PC-9 (cell line): ENCODE results near the gene WASHC2A. TPM values are rescaled to one million over a fixed set of nuclear protein-coding genes. Genes with fewer than 3 reads are reported as not detected.
"Not testable (repeated sequence)": the region's sequence is repeated elsewhere in the genome, so short reads cannot be mapped to it uniquely, and the experiment has no call there.

Source experiments
- BruUV-seq: library from RNA; stranded (reverse); fragments of 400-500 nt; replicated peaks from 2 replicates; lab custom pipeline; 2021; lab: Mats Ljungman, UMichigan
- CTCF ChIA-PET: fragments of 300-600 bp; sonication (Branson Sonifier 250); formaldehyde crosslinking; loops from one replicate; lab custom pipeline; 2022; ENCODE audit warnings: antibody characterized with exemption; lab: Charles Lee
- POLR2A ChIA-PET: fragments of 300-600 bp; sonication (Branson Sonifier 250); formaldehyde crosslinking; loops from one replicate; lab custom pipeline; 2022; ENCODE audit warnings: antibody characterized with exemption; ENCODE audit not compliant: unreplicated experiment; lab: Charles Lee
- DNase-seq, 2 experiments: peaks; one replicate each; pipeline versions ENCODE4 v3.0.0 to v3.0.0-alpha.2; 2015 to 2022; ENCODE audit warnings: mixed read lengths in 1 of 2
- H2AFZ ChIP-seq: fragments of 200-600 bp; sonication (generic); 2 replicates; pipeline ENCODE4 v1.8.1; 2017; ENCODE audit warnings: antibody characterized with exemption
- H3F3A ChIP-seq: fragments of 200-600 bp; sonication (generic); 2 replicates; pipeline ENCODE4 v1.8.1; 2017; ENCODE audit warnings: antibody characterized with exemption, mild to moderate bottlenecking, low read depth; ENCODE audit not compliant: insufficient read depth
- H3K27ac ChIP-seq: fragments of 200-600 bp; sonication (generic); 2 replicates; pipeline ENCODE4 v1.6.1; 2016; ENCODE audit warnings: mixed run types
- H3K27me3 ChIP-seq: fragments of 200-600 bp; sonication (generic); 2 replicates; pipeline ENCODE4 v1.6.1; 2016; ENCODE audit warnings: low read depth, mixed run types; ENCODE audit not compliant: insufficient read depth
- H3K36me3 ChIP-seq: fragments of 200-600 bp; sonication (generic); 2 replicates; pipeline ENCODE4 v1.6.1; 2016; ENCODE audit warnings: low read depth, mixed run types
- H3K4me1 ChIP-seq: fragments of 200-600 bp; sonication (generic); replicated peaks from 2 replicates; pipeline ENCODE4 v1.6.1; 2016; ENCODE audit warnings: mixed run types; ENCODE audit not compliant: insufficient read depth
- H3K4me2 ChIP-seq: fragments of 200-600 bp; sonication (generic); 2 replicates; pipeline ENCODE4 v1.6.1; 2017; ENCODE audit warnings: mixed run types
- H3K4me3 ChIP-seq: fragments of 200-600 bp; sonication (generic); 2 replicates; pipeline ENCODE4 v1.6.1; 2016; ENCODE audit warnings: mixed run types
- H3K79me2 ChIP-seq: fragments of 200-600 bp; sonication (generic); 2 replicates; pipeline ENCODE4 v1.6.1; 2017; ENCODE audit warnings: low read depth, mixed run types
- H3K9me2 ChIP-seq: fragments of 200-600 bp; sonication (generic); 2 replicates; pipeline ENCODE4 v1.8.1; 2017; ENCODE audit warnings: mild to moderate bottlenecking; ENCODE audit not compliant: insufficient read depth
- H3K9me3 ChIP-seq: fragments of 200-600 bp; sonication (generic); 2 replicates; pipeline ENCODE4 v1.8.1; 2016; ENCODE audit warnings: low read depth; ENCODE audit not compliant: insufficient read depth
- H4K20me1 ChIP-seq: fragments of 200-600 bp; sonication (generic); 2 replicates; pipeline ENCODE4 v1.8.1; 2017; ENCODE audit not compliant: insufficient read depth
- CTCF ChIP-seq: fragments of 200-600 bp; sonication (generic); conservative IDR thresholded peaks from 2 replicates; pipeline ENCODE4 v1.6.1; 2017; ENCODE audit warnings: mixed run types, antibody characterized with exemption, mild to moderate bottlenecking, moderate library complexity
- EZH2 ChIP-seq: fragments of 200-600 bp; sonication (generic); IDR thresholded peaks from 2 replicates; pipeline ENCODE4 v1.8.0; 2017; ENCODE audit warnings: antibody characterized with exemption, low read depth
- intact Hi-C: fragments of 100-400 bp; cut with micrococcal nuclease; formaldehyde crosslinking; loops from one replicate; pipeline ENCODE4 v1.10.0; 2022; ENCODE audit not compliant: unreplicated experiment
- total RNA-seq: library from RNA; stranded (reverse); gene quantifications from 2 replicates; pipeline ENCODE4 v1.2.3, GENCODE V29; 2021

The WASHC2A gene
- total RNA-seq, 1 experiment from 2014 or later: 42.6 TPM

GRCh38 chr10:50044941-50045664 is 22.7 kb upstream of the WASHC2A start:
- no TSS peak for BruUV-seq
- no peaks in the 10 kb centered on the region for H3K4me1 ChIP-seq
- H3K9me3 ChIP-seq: no peaks in the 10 kb centered on the region
- no peaks in the 10 kb centered on the region for H4K20me1 ChIP-seq
- H3K27me3 ChIP-seq: no peaks in the 10 kb centered on the region
- ChIA-PET CTCF (no interaction called here), POLR2A (no interaction called here)
- intact Hi-C loops: no loop called here
- H3K27ac ChIP-seq: no peak overlapping the region
- TF ChIP-seq EZH2 (no peak), CTCF (no peak)
- H3K9me2 ChIP-seq: no peaks in the 10 kb centered on the region
- no peak overlapping the region for H3K4me3 ChIP-seq
- DNase-seq: no peak
- H2AFZ ChIP-seq: no peak overlapping the region
- no peak overlapping the region for H3K4me2 ChIP-seq
- no peaks in the 10 kb centered on the region for H3F3A ChIP-seq
- H3K79me2 ChIP-seq: no peaks in the 10 kb centered on the region
- H3K36me3 ChIP-seq: no peaks in the 10 kb centered on the region

GRCh38 chr10:50046457-50046856 is 21.3 kb upstream of the WASHC2A start:
- intact Hi-C loops, POLR2A ChIA-PET: not testable (repeated sequence)

DNA sequence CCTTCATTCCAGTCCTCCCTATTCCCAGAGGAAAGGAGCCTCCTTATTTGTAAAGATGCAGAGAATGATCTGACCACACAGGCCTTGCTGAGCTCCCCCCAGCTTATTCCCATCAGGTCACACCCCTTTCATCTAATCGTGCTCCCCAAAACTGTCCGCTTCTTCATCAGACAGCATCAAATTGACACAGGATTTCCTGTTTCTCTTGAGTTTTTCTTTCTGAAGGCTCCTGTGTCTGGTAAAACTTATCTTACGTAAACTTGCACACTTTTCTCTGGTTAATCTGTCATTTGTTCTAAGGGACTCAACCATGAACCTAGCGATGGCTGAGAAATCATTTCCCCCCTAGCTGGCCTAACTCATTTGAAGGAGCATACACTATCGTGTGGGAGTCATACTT is 20.2 kb upstream of the WASHC2A start:
- H3K4me1 ChIP-seq, H3K9me2 ChIP-seq, CTCF ChIA-PET, H2AFZ ChIP-seq, H3K79me2 ChIP-seq, DNase-seq, POLR2A ChIA-PET, H3K9me3 ChIP-seq, H3K4me2 ChIP-seq, H3F3A ChIP-seq, H3K27me3 ChIP-seq, intact Hi-C loops, H3K4me3 ChIP-seq, H3K36me3 ChIP-seq, H3K27ac ChIP-seq, BruUV-seq, H4K20me1 ChIP-seq: not testable (repeated sequence)

More at GRCh38 chr10:50046457-50046856, 21.3 kb upstream of the WASHC2A start:
- H3K9me3 ChIP-seq, CTCF ChIA-PET, H3K9me2 ChIP-seq, H3K79me2 ChIP-seq, H2AFZ ChIP-seq, H3K4me2 ChIP-seq, H3K4me1 ChIP-seq, BruUV-seq, H3K27ac ChIP-seq, H3K27me3 ChIP-seq, H4K20me1 ChIP-seq, H3K4me3 ChIP-seq, H3K36me3 ChIP-seq, DNase-seq, H3F3A ChIP-seq: not testable (repeated sequence)

DNA sequence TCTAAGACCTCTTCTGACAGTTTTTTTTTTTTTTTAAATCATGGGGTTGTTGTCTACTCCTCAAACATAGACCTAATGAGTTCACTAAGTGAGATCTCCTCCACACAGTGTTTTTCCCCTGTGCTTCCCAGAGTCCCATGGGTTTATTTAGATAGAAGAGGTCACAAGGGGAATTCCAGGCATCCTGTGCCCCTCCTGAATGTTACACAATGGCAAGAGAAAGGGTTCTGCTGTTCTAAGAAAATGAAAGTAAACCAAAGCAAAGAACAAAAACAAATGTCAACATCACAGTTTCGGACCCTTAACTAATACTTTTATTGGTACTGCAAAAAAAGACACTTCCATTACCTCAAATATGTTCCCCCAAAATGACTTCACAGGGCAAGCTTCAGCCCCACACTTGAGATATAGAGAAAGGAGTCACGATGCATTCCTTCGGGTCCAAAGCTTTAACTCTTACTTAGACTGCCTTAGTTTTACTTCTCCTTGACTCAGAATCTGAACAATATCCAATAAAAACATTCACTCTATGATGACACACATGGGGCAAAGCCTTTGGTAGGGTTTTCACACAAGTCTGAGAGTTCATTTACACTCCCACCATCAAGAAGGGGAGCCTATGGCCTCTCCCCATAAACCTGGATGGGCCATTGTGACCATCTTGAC is 15.6 kb upstream of the WASHC2A start:
- H3K9me3 ChIP-seq, BruUV-seq, H3K9me2 ChIP-seq, H3K79me2 ChIP-seq, H4K20me1 ChIP-seq, H3K36me3 ChIP-seq, H3K4me3 ChIP-seq, H3K4me1 ChIP-seq, intact Hi-C loops, CTCF ChIA-PET, H3F3A ChIP-seq, H2AFZ ChIP-seq, DNase-seq, H3K27ac ChIP-seq, POLR2A ChIA-PET, H3K27me3 ChIP-seq, H3K4me2 ChIP-seq: not testable (repeated sequence)

DNA sequence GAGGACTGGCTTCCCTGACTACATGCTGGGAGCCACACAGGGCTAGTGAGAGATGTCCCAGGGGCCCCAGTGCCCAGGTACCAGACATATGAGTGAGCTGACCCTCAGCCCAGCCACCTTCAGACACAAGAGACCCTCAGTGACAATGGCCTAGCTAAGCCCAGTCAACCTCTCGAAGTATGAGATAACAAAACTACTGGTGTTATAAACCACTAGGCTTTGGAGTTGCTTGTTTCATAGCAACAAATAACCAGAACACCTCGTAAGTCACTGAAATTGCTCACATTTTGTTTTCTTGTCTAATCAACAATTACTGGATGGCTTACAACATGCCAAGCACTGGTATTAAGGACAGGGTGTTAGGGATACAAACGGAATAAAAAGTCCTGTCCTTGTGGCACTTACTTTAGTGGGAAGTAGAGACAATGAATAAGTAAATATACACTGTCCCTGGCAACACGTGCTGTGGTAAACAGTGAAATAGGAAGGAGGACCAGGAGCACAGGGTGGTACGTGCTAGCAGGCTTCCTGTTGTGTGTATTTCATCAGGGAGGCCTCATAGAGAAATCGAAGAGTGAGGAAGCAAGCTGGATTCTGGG is 14.9 kb upstream of the WASHC2A start:
- H3K27ac ChIP-seq, H3K36me3 ChIP-seq, H2AFZ ChIP-seq, DNase-seq, intact Hi-C loops, H3K79me2 ChIP-seq, H3F3A ChIP-seq, BruUV-seq, H3K27me3 ChIP-seq, H3K4me3 ChIP-seq, H4K20me1 ChIP-seq, H3K9me2 ChIP-seq, H3K4me2 ChIP-seq, H3K4me1 ChIP-seq, H3K9me3 ChIP-seq, POLR2A ChIA-PET, CTCF ChIA-PET: not testable (repeated sequence)

DNA sequence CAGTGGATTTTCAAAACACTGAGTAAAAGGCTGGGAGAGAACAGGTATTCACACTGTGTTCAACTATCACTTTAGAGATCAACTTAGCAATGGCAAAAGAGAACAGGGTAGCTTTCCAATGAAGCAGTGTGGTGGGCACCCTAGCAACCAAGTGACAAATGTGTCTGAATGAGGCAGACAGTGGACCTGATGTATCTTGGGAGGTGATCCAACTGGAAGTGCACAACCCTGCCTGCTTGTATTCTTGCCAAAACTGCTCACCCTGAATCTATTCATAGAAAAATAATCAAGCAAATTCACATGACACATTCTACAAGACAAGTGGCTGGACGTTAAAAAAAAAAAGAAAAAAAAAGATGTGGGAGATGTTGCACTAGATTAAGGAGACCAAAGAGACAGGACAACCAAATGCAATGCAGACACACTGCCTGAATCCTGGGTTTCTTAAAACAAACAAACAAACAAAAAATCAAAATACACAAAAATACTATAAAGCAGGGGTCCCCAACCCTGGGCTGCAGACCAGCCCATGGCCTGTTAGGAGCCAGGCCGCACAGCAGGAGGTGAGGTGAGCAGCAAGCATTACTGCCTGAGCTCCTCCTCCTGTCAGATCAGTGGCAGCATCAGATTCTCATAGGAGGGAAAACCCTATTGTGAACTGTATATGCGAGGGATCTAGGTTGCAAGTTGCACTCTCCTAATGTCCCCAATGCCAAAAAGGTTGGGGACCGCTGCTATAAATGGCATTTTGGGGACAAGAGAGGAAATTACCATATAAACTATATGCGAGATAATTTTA is 12.1 kb upstream of the WASHC2A start:
- CTCF ChIA-PET, H3K27me3 ChIP-seq, H3K27ac ChIP-seq, H3K4me2 ChIP-seq, H3K79me2 ChIP-seq, BruUV-seq, H3F3A ChIP-seq, H3K9me2 ChIP-seq, H2AFZ ChIP-seq, H3K9me3 ChIP-seq, DNase-seq, H3K36me3 ChIP-seq, intact Hi-C loops, H4K20me1 ChIP-seq, POLR2A ChIA-PET, H3K4me1 ChIP-seq, H3K4me3 ChIP-seq: not testable (repeated sequence)
